ENCODE results near the gene GJD2.

The GJD2 gene

DNA sequence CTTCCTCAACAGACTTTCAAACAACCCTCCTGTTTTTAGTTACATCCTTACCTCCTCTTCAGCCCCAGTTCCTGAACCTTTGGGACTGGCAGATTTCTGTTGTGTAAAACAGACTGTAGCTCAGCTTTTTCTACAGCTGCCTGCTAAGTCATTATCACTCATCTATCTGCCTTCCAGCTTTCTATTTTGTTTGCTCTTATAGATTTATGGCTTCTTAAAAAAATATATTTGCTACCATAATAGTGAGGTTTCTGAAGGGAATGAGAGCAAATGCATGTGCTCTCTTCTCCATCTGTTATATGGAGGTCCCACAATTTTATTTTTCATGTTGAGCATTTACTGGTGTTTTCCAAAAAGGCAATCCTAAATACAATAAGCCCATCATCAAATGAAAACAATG, 18.2 kb upstream of the GJD2 start:
- no peak overlapping the region for H3K9ac ChIP-seq (ENCODE audit: insufficient read length, low read depth)
- TF ChIP-seq SUZ12 (IDR thresholded peaks at IDR 0.05; ENCODE audit: extremely low read depth, insufficient read depth, insufficient read length) (no peak), YY1 (IDR thresholded peaks at IDR 0.05; ENCODE audit: insufficient read depth, insufficient read length) (no peak), ZNF274 (IDR thresholded peaks at IDR 0.05; ENCODE audit: low read depth, low read length) (no peak)
- no peak overlapping the region for H3K4me3 ChIP-seq (ENCODE audit: insufficient read length, low read depth)
- no peaks in the 10 kb centered on the region for H3K9me3 ChIP-seq (ENCODE audit: insufficient read depth, low read length)
- H3K36me3 ChIP-seq (ENCODE audit: insufficient read depth, insufficient read length, low read length) = no peaks in the 10 kb centered on the region
- H3K27me3 ChIP-seq (ENCODE audit: insufficient read depth, insufficient read length) = no peaks in the 10 kb centered on the region
- no peak for DNase-seq (ENCODE audit: low read depth, low spot score)
- H3K4me1 ChIP-seq (ENCODE audit: insufficient read depth, insufficient read length) = peaks cover 3% of the 10 kb centered on the region

DNA sequence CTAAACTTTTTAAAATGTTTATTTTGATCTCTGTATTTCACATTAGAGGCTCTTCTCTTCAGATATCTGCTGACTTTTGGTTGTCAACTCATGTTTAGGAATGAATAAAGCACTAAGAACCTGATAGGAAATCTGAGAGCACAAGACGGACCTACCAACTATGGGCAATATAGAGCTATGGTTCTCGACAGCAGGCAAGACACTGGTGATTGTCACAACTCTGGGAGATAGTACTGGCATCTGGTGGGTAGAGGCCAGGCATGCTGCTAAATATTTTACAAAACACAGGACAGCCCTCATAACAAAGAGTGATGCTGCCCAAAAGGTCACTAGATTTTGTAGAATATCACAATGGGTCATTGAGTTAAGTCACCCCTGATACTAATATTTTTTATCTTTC, 17.5 kb upstream of the GJD2 start:
- no peaks in the 10 kb centered on the region for H3K9me3 ChIP-seq (ENCODE audit: insufficient read depth, low read length)
- H3K4me1 ChIP-seq (ENCODE audit: insufficient read depth, insufficient read length) = peaks cover 3% of the 10 kb centered on the region
- no peaks in the 10 kb centered on the region for H3K36me3 ChIP-seq (ENCODE audit: insufficient read depth, insufficient read length, low read length)
- no peak overlapping the region for H3K9ac ChIP-seq (ENCODE audit: insufficient read length, low read depth)
- DNase-seq (ENCODE audit: low read depth, low spot score) = no peak
- H3K27me3 ChIP-seq (ENCODE audit: insufficient read depth, insufficient read length) = no peaks in the 10 kb centered on the region
- H3K4me3 ChIP-seq (ENCODE audit: insufficient read length, low read depth) = no peak overlapping the region
- TF ChIP-seq SUZ12 (IDR thresholded peaks at IDR 0.05; ENCODE audit: extremely low read depth, insufficient read depth, insufficient read length) (no peak), YY1 (IDR thresholded peaks at IDR 0.05; ENCODE audit: insufficient read depth, insufficient read length) (no peak), ZNF274 (IDR thresholded peaks at IDR 0.05; ENCODE audit: low read depth, low read length) (no peak)

DNA sequence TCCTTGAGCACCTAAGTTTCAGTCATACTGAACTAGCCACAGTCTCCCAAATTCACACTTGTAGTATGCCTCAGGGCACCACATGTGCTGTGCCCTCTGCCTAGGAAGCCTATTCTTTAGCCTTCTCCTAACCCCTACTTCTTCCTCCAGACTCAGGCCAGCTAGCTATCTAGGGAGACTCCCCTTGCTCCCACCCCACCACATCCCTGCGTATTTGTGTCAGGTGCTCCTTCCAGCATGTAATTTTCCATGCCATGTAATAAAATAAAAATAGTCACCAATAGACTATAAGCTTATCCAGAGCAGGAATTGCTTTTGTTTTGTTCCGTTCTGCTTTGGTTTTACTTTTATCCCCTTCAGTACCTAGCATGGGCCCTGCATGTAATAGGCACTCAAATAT, 14.9 kb upstream of the GJD2 start:
- Histone ChIP-seq H3K4me1 (ENCODE audit: insufficient read depth, insufficient read length) (peaks cover 3% of the 10 kb centered on the region), H3K27me3 (ENCODE audit: insufficient read depth, insufficient read length) (no peaks in the 10 kb centered on the region), H3K36me3 (ENCODE audit: insufficient read depth, insufficient read length, low read length) (no peaks in the 10 kb centered on the region), H3K4me3 (ENCODE audit: insufficient read length, low read depth) (no peak overlapping the region), H3K9ac (ENCODE audit: insufficient read length, low read depth) (no peak overlapping the region), H3K9me3 (ENCODE audit: insufficient read depth, low read length) (no peaks in the 10 kb centered on the region)
- TF ChIP-seq ZNF274 (IDR thresholded peaks at IDR 0.05; ENCODE audit: low read depth, low read length) (no peak), YY1 (IDR thresholded peaks at IDR 0.05; ENCODE audit: insufficient read depth, insufficient read length) (no peak), SUZ12 (IDR thresholded peaks at IDR 0.05; ENCODE audit: extremely low read depth, insufficient read depth, insufficient read length) (no peak)
- DNase-seq (ENCODE audit: low read depth, low spot score) = no peak

DNA sequence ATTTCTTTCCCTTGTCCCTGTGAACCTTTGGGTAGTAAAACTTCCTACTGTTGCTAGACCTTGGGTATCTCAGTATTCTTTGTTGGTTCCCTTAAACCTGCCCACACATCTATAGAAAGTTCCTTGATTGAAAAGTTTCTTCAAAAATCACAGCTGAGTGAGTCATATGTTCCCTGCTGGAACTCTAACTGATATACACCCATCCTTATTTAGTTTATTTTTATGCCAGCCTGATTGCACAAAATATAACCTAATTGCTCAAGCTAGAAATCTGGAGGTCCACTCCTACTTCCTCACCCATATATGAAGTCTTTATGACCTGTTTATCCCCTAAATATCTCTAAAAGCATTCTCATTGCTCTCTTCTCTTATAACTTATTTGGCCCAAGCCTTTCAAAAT, 13.7 kb upstream of the GJD2 start:
- H3K36me3 ChIP-seq (ENCODE audit: insufficient read depth, insufficient read length, low read length) = no peaks in the 10 kb centered on the region
- no peaks in the 10 kb centered on the region for H3K9me3 ChIP-seq (ENCODE audit: insufficient read depth, low read length)
- H3K4me1 ChIP-seq (ENCODE audit: insufficient read depth, insufficient read length) = peaks cover 3% of the 10 kb centered on the region
- no peak overlapping the region for H3K4me3 ChIP-seq (ENCODE audit: insufficient read length, low read depth)
- H3K9ac ChIP-seq (ENCODE audit: insufficient read length, low read depth) = no peak overlapping the region
- H3K27me3 ChIP-seq (ENCODE audit: insufficient read depth, insufficient read length) = no peaks in the 10 kb centered on the region
- no peak for DNase-seq (ENCODE audit: low read depth, low spot score)
- no peak for TF ChIP-seq SUZ12 (IDR thresholded peaks at IDR 0.05; ENCODE audit: extremely low read depth, insufficient read depth, insufficient read length)
- no peak for TF ChIP-seq YY1 (IDR thresholded peaks at IDR 0.05; ENCODE audit: insufficient read depth, insufficient read length)
- no peak for TF ChIP-seq ZNF274 (IDR thresholded peaks at IDR 0.05; ENCODE audit: low read depth, low read length)

DNA sequence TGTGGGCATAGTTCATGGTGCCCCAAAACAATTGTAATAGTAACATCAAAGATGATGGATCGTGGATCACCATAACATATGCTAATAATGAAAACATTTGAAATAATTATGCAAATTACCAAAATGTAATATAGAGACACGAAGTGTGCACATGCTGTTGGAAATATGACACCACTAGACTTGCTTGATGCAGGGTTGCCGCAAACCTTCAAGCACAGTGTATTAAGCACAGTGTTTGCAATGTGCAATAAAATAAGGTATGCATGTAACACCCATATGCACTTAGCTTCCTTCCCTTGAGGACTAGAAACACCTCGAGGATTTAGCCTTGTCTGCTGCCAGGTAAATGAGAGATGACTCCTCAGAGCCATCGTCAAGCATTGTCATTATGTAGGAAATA, 10.9 kb upstream of the GJD2 start:
- no peaks in the 10 kb centered on the region for H3K36me3 ChIP-seq (ENCODE audit: insufficient read depth, insufficient read length, low read length)
- no peak overlapping the region for H3K4me3 ChIP-seq (ENCODE audit: insufficient read length, low read depth)
- H3K9me3 ChIP-seq (ENCODE audit: insufficient read depth, low read length) = no peaks in the 10 kb centered on the region
- no peaks in the 10 kb centered on the region for H3K27me3 ChIP-seq (ENCODE audit: insufficient read depth, insufficient read length)
- H3K4me1 ChIP-seq (ENCODE audit: insufficient read depth, insufficient read length) = peaks cover 3% of the 10 kb centered on the region
- TF ChIP-seq YY1 (IDR thresholded peaks at IDR 0.05; ENCODE audit: insufficient read depth, insufficient read length) = no peak
- TF ChIP-seq SUZ12 (IDR thresholded peaks at IDR 0.05; ENCODE audit: extremely low read depth, insufficient read depth, insufficient read length) = no peak
- TF ChIP-seq ZNF274 (IDR thresholded peaks at IDR 0.05; ENCODE audit: low read depth, low read length) = no peak
- no peak for DNase-seq (ENCODE audit: low read depth, low spot score)
- H3K9ac ChIP-seq (ENCODE audit: insufficient read length, low read depth) = no peak overlapping the region

DNA sequence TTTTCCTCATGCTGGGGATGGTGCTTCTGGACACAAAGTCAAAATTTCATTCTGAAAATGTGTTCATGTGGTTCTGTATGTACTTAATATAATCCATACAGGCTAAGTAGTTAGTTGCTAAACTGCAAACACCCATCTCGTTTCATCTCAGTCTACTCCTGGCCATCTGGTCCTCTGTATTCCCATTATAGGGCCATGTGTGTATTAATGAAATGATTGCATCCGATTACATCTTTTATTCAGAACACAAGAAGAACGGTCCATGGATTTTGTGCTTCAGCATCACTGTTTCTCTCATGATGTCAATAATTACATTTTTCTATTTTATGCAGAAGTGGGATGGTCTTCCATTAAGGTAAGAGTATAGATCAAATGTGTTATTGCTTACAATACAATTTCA, 6.1 kb upstream of the GJD2 start:
- TF ChIP-seq ZNF274 (IDR thresholded peaks at IDR 0.05; ENCODE audit: low read depth, low read length) (no peak), YY1 (IDR thresholded peaks at IDR 0.05; ENCODE audit: insufficient read depth, insufficient read length) (no peak), SUZ12 (IDR thresholded peaks at IDR 0.05; ENCODE audit: extremely low read depth, insufficient read depth, insufficient read length) (no peak)
- H3K27me3 ChIP-seq (ENCODE audit: insufficient read depth, insufficient read length) = peaks cover 28% of the 10 kb centered on the region
- H3K4me3 ChIP-seq (ENCODE audit: insufficient read length, low read depth) = no peak overlapping the region
- no peaks in the 10 kb centered on the region for H3K4me1 ChIP-seq (ENCODE audit: insufficient read depth, insufficient read length)
- H3K9me3 ChIP-seq (ENCODE audit: insufficient read depth, low read length) = no peaks in the 10 kb centered on the region
- no peaks in the 10 kb centered on the region for H3K36me3 ChIP-seq (ENCODE audit: insufficient read depth, insufficient read length, low read length)
- DNase-seq (ENCODE audit: low read depth, low spot score) = no peak
- no peak overlapping the region for H3K9ac ChIP-seq (ENCODE audit: insufficient read length, low read depth)

DNA sequence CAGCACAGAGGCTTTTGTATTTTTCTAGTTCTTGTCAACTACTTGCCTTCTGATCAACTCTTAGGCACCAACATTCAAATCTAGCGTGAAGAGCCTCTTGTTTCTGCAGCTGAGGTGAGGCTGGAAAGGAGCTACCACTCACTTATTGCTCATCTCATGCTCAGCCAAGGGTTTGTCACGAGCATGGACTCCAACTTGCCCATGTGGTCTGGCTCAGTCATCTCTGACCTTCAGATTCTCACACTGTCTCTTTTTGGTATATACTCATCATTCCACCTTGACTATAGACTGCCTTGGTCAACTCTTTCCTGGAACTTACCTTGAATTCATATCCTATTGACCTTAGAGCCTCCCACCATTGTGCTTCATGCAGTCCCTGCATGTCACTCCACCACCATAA, 5.2 kb upstream of the GJD2 start:
- Histone ChIP-seq H3K27me3 (ENCODE audit: insufficient read depth, insufficient read length) (peaks cover 38% of the 10 kb centered on the region), H3K9ac (ENCODE audit: insufficient read length, low read depth) (no peak overlapping the region), H3K4me1 (ENCODE audit: insufficient read depth, insufficient read length) (no peaks in the 10 kb centered on the region), H3K36me3 (ENCODE audit: insufficient read depth, insufficient read length, low read length) (no peaks in the 10 kb centered on the region), H3K9me3 (ENCODE audit: insufficient read depth, low read length) (no peaks in the 10 kb centered on the region), H3K4me3 (ENCODE audit: insufficient read length, low read depth) (no peak overlapping the region)
- TF ChIP-seq ZNF274 (IDR thresholded peaks at IDR 0.05; ENCODE audit: low read depth, low read length) = no peak
- TF ChIP-seq YY1 (IDR thresholded peaks at IDR 0.05; ENCODE audit: insufficient read depth, insufficient read length) = no peak
- TF ChIP-seq SUZ12 (IDR thresholded peaks at IDR 0.05; ENCODE audit: extremely low read depth, insufficient read depth, insufficient read length) = no peak
- DNase-seq (ENCODE audit: low read depth, low spot score) = no peak

DNA sequence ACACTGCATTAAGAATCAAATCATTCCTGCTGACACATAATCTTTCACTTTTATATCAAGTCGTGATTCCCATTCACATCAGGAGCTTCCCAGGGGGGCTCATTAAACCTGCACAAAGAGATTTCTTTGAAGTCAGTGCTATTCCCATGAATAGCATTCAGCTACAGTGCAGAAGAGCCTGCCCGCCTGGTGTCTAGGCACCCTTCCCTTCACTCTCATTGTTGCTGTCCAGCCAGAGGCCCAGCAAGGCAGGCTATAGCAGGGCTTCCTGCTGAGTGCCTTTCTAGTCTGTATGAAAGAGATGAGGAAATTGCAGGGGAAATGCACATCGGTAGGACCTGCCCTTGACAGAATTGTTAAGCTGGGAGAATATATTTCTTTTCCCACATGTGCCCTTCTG, 4.5 kb upstream of the GJD2 start:
- DNase-seq (ENCODE audit: low read depth, low spot score) = no peak
- Histone ChIP-seq H3K4me1 (ENCODE audit: insufficient read depth, insufficient read length) (no peaks in the 10 kb centered on the region), H3K4me3 (ENCODE audit: insufficient read length, low read depth) (no peak overlapping the region), H3K36me3 (ENCODE audit: insufficient read depth, insufficient read length, low read length) (no peaks in the 10 kb centered on the region), H3K27me3 (ENCODE audit: insufficient read depth, insufficient read length) (peaks cover 44% of the 10 kb centered on the region), H3K9me3 (ENCODE audit: insufficient read depth, low read length) (no peaks in the 10 kb centered on the region), H3K9ac (ENCODE audit: insufficient read length, low read depth) (no peak overlapping the region)
- no peak for TF ChIP-seq YY1 (IDR thresholded peaks at IDR 0.05; ENCODE audit: insufficient read depth, insufficient read length)
- TF ChIP-seq ZNF274 (IDR thresholded peaks at IDR 0.05; ENCODE audit: low read depth, low read length) = no peak
- no peak for TF ChIP-seq SUZ12 (IDR thresholded peaks at IDR 0.05; ENCODE audit: extremely low read depth, insufficient read depth, insufficient read length)

Data from NT2/D1 (cell line).